Lower leg skin (tissue), 3 donors: ENCODE data around the gene TBL3.
A peak's percentile ranks its signal among the peaks of the same experiment; 100 is the strongest.

Experiments
- CTCF ChIP-seq, 3 donors: fragments of 450-650 bp; IDR thresholded peaks; one replicate each; pipeline ENCODE4 v1.5.1; 2016; ENCODE audit warnings: antibody characterized with exemption in 3 of 3, mild to moderate bottlenecking in 3 of 3, moderate library complexity in 2 of 3
- POLR2A ChIP-seq, 2 donors: fragments of 450-650 bp; IDR thresholded peaks; one replicate each; pipeline ENCODE4 v1.6.1; 2016 to 2017; ENCODE audit warnings: antibody characterized with exemption in 2 of 2, mild to moderate bottlenecking in 1 of 2, moderate library complexity in 1 of 2

GRCh38 chr16:2023092-2024031, 51.5 kb downstream of the TBL3 start:
- no peak for TF ChIP-seq POLR2A (IDR thresholded peaks at IDR 0.05)
- peak in 1 of 3 donors; percentile 93 for TF ChIP-seq CTCF (IDR thresholded peaks at IDR 0.05)
